ENCODE measurements around the gene MICAL3.
A peak's percentile ranks its signal among the peaks of the same experiment; 100 is the strongest.

The MICAL3 gene

GRCh38 chr22:17897426-17897825 lies 126.9 kb downstream of the MICAL3 start:
- no peak for ATAC-seq
- TF ChIP-seq ZNF70 (CRISPR knock-in tag; IDR thresholded peaks at IDR 0.05) (no peak), ISL1 (CRISPR knock-in tag; IDR thresholded peaks at IDR 0.05) (no peak), ZFP3 (CRISPR knock-in tag; IDR thresholded peaks at IDR 0.05) (no peak), TOX (CRISPR knock-in tag; IDR thresholded peaks at IDR 0.05; ENCODE audit: borderline replicate concordance) (no peak), TCF4 (CRISPR knock-in tag; IDR thresholded peaks at IDR 0.05; ENCODE audit: borderline replicate concordance) (no peak), POU6F1 (CRISPR knock-in tag; IDR thresholded peaks at IDR 0.05; ENCODE audit: borderline replicate concordance, low read depth) (no peak), CREB5 (CRISPR knock-in tag; IDR thresholded peaks at IDR 0.05; ENCODE audit: low read depth) (no peak), ZNF565 (CRISPR knock-in tag; conservative IDR thresholded peaks at IDR 0.05; ENCODE audit: low read depth) (no peak), PPARA (CRISPR knock-in tag; IDR thresholded peaks at IDR 0.05; ENCODE audit: borderline replicate concordance) (no peak), RARB (CRISPR knock-in tag; IDR thresholded peaks at IDR 0.05) (no peak), ZC3H10 (CRISPR knock-in tag; IDR thresholded peaks at IDR 0.05) (no peak), OSR1 (CRISPR knock-in tag; IDR thresholded peaks at IDR 0.05) (no peak), SNAI2 (CRISPR knock-in tag; IDR thresholded peaks at IDR 0.05) (no peak), CSRNP3 (CRISPR knock-in tag; IDR thresholded peaks at IDR 0.05) (no peak), ZFP30 (CRISPR knock-in tag; IDR thresholded peaks at IDR 0.05) (no peak), TSHZ2 (CRISPR knock-in tag; IDR thresholded peaks at IDR 0.05) (no peak), GLIS3 (CRISPR knock-in tag; IDR thresholded peaks at IDR 0.05) (no peak)

GRCh38 chr22:17896586-17896985 lies 127.8 kb downstream of the MICAL3 start:
- peak; percentile 61 for ATAC-seq
- TF ChIP-seq PATZ1 (CRISPR knock-in tag; IDR thresholded peaks at IDR 0.05; ENCODE audit: borderline replicate concordance) (no peak), GLIS3 (CRISPR knock-in tag; IDR thresholded peaks at IDR 0.05) (no peak), ZNF8 (CRISPR knock-in tag; IDR thresholded peaks at IDR 0.05) (no peak), SNAI2 (CRISPR knock-in tag; IDR thresholded peaks at IDR 0.05) (no peak), CREB5 (CRISPR knock-in tag; IDR thresholded peaks at IDR 0.05; ENCODE audit: low read depth) (no peak), OSR1 (CRISPR knock-in tag; IDR thresholded peaks at IDR 0.05) (no peak), TSHZ2 (CRISPR knock-in tag; IDR thresholded peaks at IDR 0.05) (no peak), CSRNP3 (CRISPR knock-in tag; IDR thresholded peaks at IDR 0.05) (no peak), RARB (CRISPR knock-in tag; IDR thresholded peaks at IDR 0.05) (no peak), CSDC2 (CRISPR knock-in tag; IDR thresholded peaks at IDR 0.05) (no peak), ZFP30 (CRISPR knock-in tag; IDR thresholded peaks at IDR 0.05) (no peak), ARNTL (CRISPR knock-in tag; IDR thresholded peaks at IDR 0.05; ENCODE audit: borderline replicate concordance, low read depth) (no peak), PPARA (CRISPR knock-in tag; IDR thresholded peaks at IDR 0.05; ENCODE audit: borderline replicate concordance) (no peak), ZNF70 (CRISPR knock-in tag; IDR thresholded peaks at IDR 0.05) (no peak), ZFP3 (CRISPR knock-in tag; IDR thresholded peaks at IDR 0.05) (no peak)
